Left lobe of liver (tissue), 2 donors: Measurements from ENCODE around the gene SLC12A4. TPM values are rescaled to one million over a fixed set of nuclear protein-coding genes. Genes with fewer than 3 reads are reported as not detected.

Experiments
- ATAC-seq: fragments of 200-7000 bp; cut with Tn5 transposase; one replicate; pipeline ENCODE4 v1.9.1; 2020; ENCODE audit warnings: mild to moderate bottlenecking, moderate library complexity
- DNase-seq: peaks from one replicate; pipeline ENCODE4 v3.0.0-alpha.2; 2020; ENCODE audit warnings: low spot score
- total RNA-seq: library from RNA; stranded (reverse); gene quantifications from one replicate; pipeline ENCODE4 v1.2.1, GENCODE V29; 2021
- donor health status: DM: no; HTN: no; CAD: no; lungs with moderate emphysema.
- donor health status: DM: no; HTN: yes; CAD: no.

Gene SLC12A4
- total RNA-seq, 1 donor from 2014 or later = 20.1 TPM

DNA sequence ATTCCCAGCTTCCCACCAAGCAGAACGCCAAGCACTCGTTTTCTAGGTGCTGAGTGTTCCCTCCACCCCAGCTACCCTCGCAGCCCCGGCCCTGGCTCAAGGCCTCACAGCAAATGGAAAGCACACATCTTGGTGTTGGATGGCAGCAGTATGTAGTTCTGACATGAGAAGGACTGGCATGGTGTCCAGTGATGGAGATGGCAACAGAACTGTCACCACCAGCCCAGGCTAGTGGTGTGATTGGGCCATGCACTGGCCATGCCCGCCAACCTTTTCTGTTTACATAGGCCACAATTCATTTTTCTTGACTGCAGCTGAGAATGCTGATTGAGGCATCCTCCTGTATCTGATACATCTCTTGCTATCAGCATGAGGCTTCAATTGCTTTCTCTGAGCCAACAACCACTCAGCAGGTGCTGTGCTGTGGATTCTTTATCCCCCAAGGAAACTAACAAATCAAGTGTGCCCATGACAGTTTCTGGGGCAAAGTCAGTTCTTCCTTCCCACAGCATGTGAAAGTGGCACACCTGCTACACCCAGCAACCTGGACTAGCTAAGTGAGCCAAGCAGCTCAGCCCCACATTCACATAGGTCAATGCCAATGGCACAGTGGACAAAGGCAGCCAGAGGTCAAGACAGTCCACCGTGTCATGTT lies 3.8 kb downstream of the SLC12A4 start:
- no peak for DNase-seq
- no peak for ATAC-seq

DNA sequence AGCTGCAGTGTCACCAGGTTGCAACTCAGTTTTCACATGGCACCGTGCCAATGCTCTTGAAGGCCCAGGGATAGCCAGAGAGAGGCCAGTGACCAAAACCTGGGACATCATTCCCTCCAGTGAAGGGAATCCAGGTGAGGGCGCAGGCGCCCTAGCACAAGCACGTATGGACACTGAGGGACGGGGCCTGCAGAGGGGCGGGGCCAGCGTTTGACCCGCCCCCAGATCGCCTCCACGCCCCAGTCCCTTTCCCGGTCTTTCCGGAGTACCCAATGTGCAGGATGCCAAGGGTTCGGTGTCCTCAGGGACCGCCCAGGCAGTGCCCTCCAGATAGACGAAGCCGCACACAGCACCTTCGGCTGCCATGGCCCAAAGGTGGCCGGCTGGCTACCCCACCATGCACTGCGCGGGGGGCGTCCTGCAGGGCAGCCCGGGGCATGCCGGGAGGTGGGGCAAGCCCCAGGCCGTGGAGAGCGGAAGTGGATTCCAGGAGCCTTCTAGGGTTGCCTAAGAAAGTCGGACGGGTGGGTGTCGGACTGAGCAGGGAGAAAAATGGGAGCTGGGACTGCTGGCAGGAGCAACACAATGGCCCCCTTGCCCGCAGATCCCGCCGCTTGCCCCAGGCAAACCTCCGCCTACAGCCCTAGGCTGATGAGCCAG lies 4.6 kb downstream of the SLC12A4 start:
- ATAC-seq (no peak), DNase-seq (no peak)

DNA sequence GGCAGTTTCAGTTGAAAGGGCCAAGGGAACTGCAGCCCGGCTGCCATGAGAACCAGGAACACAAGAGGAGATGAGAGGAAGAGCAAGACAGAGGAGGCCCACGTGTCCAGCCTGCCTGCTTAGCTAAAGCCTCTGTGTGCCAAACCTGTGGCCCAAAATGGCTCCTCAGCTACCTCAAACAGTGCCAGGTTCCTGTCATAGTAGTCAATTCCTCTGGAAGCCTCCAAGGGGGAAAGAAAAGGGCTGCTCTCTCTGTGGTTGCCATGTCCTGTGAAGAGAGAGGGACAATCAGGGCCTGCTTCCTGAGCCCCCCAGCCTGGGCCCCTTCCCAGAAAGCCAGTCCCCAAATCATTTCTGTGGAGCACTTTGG lies 5.2 kb downstream of the SLC12A4 start:
- ATAC-seq (no peak), DNase-seq (no peak)

DNA sequence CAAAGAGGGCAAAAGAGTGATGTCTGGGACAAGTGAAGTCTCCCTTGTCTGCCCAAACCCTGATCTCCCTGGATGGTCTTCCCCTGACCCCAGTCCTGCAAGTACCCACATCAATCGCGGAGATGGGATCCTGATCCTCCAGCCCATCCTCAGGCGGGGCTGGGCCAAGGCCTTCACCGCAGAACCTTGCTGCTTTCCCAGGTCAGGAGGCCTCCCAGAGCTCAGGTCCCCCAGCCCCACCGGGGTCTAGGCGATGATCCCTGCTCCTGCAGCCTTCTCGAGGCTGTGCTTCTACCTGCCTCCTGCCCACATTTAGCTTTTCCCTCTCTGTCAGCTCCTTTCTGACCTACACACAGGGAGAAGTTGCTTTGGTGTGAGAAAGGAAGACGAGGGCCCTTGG lies 6.3 kb downstream of the SLC12A4 start:
- ATAC-seq (no peak), DNase-seq (no peak)

DNA sequence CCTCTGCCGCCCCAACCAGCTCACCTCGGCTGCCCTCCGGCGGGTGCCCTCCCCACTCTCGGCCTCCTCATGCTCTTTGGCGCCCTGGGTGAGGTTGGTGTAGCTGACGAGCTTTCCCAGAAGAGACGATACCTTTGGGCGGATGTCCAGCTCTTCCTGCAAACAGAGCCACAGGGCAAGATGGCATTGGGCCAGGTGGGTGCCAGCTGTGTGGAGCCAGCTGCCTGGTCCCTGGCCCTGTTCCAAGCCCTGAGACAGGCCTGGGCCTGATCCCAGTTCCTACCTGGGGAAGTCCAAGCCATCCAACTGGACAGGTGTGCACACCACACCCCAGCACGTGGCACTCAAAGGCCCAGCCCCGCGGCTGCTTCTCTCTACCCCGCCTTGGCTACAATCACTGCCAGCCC lies 6.9 kb downstream of the SLC12A4 start:
- DNase-seq = peak; percentile 94
- peak; percentile 81 for ATAC-seq

DNA sequence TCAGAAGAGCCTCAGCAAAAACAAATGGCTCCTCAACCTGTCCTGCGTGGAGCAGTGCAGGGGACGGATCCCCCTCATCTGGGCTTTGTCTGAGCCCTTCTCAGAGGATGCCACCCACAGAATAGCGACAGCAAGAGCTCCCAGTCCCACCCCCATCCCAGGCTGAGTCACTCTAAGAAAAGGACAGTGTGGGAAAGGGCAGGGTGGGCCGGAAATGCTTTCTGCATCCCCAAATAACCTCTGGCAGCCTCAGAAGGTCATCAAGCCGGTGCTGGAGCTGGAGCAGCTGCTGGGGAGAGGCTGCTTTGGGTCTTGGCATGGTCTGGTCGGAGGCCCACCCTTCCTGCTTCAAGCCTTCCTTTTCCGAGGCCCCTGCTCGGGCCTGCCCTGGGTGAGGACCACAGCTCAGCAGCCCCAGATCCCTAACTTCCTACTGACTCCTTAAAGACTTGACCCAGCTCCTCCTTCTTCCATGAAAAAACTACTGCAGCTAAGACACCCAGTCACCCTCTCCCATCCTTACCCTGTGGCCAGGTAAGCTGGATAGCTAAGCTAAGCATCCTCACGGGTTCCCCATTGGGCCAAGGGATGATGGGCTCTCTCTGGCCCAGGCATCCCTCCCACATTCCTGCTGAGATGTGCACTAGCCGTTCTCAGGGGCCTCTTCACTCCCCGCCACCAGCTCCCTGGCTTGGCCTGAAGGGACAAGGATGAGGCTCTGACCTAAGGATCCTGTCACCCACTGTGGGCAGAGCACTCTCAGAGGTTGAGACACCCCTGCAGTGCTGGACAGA lies 8.7 kb downstream of the SLC12A4 start:
- no peak for DNase-seq
- ATAC-seq = peak; percentile 8

DNA sequence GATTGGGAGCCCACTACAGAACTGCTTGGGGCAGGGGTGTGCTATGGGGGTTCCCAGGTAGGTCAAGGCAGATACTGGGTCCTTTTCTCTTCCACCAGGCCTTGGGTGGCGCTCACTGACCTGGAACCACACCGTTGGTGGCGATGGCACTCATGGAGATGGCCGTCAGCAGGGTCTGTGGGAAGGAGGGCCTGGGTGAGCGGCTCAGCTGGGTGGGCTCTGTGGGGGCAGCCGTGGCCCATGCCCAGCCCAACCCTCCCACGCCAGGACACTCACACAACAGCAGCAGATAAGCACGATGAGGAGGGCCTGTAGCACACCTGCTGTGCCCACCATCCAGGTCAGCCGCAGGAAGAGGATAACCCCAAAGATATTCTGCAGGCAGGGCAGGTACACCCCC lies 10.8 kb downstream of the SLC12A4 start:
- no peak for ATAC-seq
- no peak for DNase-seq

DNA sequence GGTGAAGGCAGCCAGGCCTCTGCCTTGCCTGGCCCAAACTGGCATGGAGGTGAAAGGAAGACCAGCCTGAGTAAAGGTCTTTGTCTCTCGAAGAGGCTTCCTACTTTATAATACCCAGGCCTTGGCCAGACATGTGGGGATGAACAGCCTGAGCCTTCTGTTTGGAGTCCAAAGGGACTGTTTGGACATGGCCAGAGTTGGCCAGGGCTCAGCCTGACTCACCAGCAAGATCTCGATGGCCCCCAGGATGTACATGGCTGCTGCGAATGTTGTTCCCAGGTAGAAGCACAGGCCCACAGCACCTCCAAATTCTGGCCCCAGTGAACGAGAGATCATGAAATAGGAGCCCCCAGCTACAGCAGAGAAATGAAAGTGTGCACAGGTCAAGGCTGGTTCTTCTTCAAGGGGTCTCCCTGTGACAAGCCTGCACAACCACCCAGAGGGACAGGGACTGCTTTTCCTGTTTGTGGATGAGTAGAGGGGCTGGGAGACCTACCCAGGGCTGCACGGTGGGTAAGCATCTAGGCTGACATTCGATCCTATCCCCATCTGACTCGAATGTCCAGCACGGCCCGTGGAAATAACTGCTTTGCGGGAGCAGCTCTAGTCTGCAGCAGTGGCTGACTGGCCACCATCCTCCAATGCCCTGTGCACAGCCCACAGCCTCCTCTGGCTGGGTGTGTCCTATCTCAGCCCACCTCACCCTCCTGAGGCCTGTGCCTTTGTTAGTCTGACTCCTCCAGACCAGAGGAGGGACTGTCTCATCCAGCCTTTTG lies 13.8 kb downstream of the SLC12A4 start:
- ATAC-seq (peak; percentile 94), DNase-seq (peak; percentile 79)

DNA sequence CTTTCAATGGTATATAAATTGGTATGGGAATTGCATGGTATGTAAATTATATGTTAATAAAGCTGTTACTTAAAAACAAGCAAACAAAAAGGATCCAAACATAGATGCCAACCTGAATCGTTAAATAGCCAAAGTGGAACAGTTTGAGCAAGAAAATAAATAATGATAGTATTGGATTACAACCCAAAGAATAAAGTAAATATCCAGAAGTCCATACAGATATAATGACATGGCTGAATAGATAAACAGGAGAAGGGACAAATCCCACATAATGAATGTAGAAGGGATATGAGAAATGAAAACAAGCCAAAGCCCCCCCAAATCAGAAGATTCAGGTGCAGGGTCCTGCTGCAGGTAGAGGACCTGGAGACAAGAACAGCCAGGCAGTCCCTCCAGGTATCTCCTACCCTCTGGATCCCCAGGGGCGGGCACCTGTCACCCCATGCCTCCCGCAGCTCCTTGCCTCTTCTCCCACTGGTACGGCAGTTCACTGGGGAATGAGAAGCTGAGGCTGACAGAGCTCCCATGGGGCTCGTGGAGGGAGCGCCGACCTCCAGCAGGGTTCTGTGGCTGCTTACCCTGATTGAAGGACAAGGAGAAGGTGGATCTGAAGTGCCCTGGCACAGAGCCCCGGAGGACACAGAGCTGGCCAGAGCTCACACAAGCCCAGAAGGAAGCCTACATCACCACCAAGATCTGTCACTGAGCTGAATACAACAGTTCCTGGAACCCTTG lies 14.6 kb downstream of the SLC12A4 start:
- DNase-seq = peak; percentile 49

DNA sequence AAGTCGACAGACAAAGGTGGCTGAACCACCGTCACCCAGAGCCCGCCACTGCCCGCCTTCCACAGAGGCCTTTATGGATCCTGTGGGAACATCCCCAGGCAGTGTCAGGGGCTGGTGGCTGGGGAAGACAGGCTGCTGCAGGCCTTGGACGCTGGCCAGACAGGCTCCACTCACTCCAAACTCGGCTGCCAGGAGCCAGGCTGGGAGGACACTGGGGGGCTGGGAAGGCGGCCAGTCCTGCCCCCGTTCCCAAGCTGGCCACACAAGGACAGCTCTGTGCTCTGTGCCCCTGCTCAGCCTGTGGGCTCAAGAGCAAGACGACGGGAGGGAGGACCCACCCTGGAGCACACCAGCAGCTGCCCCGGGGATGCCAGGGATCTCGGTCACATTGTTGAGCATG lies 17.0 kb downstream of the SLC12A4 start:
- no peak for DNase-seq
- ATAC-seq = no peak

More for the DNA sequence above, 14.6 kb downstream of the SLC12A4 start:
- peak; percentile 45 for ATAC-seq

DNA sequence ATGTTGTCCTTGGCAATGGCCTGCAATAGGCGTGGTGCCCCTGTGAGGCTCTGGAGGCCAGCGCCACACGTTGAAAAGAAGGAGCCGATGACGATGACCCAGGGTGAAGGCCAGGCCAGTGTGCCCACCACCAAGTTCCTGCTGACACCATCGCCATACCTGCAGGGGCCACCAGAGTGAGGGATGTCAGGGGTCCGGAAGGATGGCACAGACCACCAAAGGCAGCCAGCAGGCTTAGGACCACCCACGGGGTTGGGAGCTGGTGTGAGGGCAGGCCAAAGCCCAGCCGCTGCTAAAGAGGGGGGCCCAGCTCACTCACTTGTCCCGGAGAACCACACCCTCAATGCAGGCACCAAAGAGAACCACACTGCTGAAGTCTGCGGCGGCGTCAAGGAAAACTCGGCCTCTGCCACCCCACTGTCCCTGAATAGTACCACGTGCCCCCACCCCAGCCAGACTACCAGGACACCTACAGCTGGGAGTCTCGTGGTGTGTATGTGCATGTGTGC lies 18.0 kb downstream of the SLC12A4 start:
- ATAC-seq (no peak), DNase-seq (no peak)

DNA sequence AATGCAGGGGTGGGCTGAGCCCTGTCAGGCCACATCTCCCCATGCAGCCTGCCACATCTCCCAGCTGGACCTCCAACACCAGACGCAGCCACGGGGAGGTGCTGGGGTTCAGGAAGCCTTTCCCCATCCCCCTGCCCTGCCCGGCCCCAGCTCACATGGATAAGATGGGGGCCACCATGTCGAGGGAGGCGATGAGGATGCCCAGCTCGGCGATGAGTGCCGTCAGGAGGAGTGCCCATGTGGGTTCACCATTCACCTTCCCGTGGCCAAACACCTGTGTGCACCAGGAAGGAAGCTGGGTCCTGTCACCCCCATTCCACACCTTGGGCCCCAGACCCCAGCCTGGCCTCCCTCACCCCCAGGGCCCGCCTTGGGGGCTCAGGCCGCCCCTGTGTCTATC lies 18.8 kb downstream of the SLC12A4 start:
- ATAC-seq (no peak), DNase-seq (no peak)

DNA sequence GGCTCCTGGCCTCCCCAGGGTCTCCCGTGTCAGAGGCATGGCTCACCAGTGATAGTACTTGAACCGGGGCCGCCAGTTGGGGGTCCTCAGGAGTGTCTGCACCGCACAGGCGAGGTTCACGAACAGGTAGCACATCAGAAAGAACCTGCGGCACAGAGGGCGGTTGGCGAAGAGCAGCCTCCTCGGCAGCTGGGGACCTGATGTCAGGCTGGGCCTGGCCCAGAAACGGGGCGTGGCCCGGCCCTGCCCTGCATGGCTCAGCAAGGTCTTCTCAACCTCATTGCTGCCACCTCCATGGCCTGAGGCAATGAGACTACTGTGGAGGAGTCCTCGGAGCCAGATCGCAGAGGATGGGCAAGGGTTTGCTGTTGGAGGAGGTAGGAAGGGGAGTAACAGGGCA lies 20.4 kb downstream of the SLC12A4 start:
- DNase-seq (no peak), ATAC-seq (no peak)

DNA sequence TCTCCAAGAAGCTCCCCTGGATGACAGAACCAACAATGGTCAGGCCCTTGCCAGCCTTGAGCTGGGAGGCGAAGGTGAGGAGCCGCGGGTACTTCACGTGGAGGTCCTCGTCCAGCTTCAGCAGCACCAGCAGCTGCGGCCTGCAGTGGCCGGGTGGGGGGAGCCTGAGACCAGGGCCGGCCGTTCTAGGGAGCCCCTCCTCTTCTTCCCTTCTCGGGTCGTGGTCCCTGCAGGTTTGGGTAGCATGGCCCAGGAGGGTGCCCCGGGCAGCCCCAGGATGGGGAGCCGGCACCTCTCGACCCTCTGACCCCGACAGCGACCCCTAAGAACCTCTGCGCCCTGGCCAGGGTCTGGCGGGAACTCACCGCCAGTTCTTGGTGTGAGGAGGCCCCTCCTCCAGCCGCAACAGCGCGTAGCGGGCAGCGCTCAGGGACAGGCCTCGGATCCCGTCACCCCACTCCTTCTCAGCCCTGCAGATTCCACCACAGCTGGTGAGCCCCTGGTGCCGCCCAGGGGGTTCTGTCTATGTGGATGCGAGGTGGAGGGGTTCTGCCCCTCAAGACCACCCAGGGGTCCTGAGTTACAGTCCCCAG lies 21.4 kb downstream of the SLC12A4 start:
- ATAC-seq (no peak), DNase-seq (no peak)

DNA sequence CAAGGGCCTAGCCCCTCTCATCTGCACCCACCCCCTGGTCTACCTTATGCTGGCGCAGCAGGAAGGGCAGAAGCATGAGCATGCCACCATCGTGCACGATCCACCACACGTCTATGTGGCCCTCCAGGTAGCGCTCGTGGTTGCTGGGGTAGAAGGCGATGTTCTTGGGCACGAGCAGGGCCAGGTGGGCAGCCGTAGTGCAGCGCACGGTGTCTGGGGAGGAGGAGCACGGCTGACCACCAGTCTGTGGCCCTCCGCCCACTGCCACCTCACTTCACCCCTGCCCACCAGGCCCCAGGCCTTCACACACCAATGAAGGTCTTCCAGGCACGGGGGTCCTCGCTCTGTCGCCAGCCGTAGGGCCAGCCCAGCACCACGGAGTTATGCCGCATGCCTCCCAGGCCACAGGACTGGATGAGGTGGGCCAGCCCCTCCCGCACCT lies 22.3 kb downstream of the SLC12A4 start:
- no peak for DNase-seq
- no peak for ATAC-seq

DNA sequence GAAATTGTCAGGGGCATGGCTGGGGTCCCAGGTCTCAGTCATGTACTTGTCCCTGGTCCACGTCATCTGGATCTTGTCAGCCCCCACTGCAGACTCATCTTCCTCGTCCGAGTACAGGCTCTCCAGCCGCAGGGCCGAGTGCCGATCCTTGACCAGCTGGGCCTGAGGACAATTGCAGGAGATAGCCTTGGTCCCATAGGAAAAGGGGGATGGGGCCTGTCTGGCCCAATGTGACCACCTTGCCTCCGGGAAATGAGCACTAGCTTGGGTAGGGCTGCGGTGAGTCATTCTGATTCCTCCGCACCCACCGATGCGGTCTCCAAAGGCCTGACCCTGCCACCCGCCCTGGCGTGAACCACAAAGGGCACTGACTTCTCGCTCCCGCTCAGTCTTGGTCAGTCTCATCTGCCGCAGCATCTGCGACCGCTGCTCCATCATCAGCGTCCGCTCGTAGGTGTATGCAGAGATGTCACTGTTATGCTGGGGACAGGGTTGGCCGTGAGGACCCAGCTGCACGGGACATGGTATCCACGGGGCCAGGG lies 23.0 kb downstream of the SLC12A4 start:
- ATAC-seq (no peak), DNase-seq (no peak)

DNA sequence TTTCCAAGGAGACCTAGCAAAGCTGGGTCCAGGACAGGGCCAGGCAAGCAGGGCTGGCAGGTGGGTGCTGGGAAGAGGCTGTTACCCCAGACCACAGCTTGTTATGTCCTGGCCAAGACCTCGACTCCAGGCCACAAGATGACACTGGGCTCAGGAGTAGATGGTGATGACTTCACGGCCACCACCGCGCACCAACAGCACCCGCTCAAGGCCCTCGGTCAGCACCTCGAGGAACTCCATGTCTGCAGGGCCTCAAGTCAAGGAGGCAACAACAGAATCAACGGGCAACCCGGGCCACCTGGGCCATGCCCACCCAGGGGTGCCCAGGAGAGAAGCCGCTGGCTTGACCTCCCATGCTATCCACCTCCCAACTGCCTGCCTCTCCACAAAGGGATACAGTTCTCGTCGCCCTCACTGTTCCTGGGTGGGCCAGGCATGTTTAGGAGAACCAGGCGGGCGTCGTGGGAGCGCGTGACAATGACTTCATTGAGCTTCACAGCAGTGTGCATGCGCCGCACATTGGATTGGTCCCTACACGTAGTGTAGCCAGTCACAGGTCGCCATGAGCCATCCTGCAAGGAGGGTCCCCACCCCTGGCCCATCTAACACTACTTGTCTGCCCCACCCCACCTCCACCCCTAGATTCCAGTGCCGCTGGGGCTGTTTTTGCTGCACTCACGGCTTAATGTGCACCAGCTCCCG lies 23.6 kb downstream of the SLC12A4 start:
- no peak for ATAC-seq
- DNase-seq = no peak

DNA sequence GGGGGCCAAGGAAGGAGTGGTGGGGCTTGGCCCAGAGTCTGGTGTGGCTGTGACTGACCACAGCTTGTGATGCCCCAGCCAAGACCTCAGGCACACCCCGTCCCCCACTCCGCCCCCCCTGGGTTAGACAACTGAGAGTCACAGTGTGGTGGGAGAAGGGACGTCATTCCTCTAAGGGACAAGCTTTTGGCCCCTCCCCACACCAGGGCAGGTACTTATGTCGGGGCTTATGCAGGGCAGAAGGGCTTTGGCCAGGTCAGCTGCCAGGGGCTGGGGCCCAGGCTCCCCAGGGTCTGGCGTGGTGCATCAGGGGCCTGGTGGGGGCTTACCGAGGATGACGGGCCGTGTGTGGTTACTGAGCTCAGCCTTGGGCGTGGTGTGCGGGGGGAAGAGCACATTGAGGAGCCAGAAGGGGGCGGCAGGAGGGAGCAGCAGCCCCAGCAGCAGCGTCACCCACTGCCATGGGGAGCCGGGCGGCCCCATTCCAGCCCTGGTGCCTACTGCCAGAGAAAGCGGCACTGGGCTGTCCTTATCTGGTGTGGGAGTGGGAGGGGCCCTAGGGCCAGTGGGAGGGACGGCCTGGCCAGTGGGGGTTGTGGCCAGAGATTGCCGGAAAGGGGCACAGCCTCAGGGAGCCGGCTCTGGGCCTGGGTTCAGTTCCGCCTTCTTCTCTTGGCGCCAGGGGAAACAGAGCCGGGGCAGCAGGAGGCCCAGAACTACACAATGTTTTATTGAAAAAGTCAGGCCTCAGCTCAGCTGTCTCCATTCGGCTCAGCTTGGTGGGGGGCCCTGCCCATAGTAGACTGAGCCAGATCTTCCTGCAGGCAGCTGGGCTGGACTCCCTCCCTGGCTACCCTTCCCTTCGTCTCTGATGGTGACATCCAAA lies 24.6 kb downstream of the SLC12A4 start, which contains the start of gene LCAT:
Gene LCAT, minus strand, starts transcription at position 502 of the 886 bp plus-strand sequence. Its CDS starts 19 bp downstream, at position 483.
- peak; percentile 76 for ATAC-seq
- DNase-seq = peak; percentile 93
